ENCODE results near the gene ADSL. TPM values are rescaled to one million over a fixed set of nuclear protein-coding genes. Genes with fewer than 3 reads are reported as not detected.

ADSL gene
- total and polyA plus RNA-seq, 2 of the 8 experiments (the other 6 are each of a cell fraction or from before 2014, with no cell fraction given) = 197 to 218 TPM

DNA sequence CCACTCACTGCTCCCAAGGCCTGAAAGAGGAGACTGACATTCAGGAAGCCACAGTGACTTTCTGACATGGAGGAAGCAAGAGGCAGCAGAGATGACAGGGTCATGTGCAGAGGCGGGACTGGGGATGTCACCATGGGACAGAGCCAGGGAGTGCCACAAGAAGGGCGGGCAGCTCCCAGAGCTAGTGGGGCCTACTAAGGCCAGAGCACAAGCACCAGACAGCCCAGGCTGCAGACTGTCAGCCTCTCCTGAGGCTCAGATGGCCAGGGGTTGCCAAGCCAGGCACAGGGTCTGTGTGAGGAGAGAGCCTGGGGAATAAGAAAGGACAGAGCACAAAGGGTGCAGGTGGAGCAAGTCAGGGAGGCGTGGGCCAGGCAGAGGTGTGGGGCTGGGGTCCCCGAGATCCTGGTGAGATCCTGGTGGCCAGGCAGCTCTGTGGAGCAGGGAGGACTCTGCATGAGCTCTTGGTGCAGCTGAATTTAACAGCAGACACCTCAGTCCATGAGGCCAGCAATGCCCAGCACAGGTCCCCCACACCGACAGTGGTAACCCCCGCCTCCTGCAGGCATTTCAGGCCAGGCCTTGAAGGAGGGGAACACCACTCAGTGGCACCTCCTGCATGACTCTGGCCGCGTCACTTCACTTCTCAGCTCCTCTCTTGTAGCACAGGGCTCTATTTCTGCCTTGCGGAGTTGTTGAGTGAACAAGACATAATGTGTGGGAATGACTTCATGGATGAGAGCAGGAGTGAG, 76.4 kb downstream of the ADSL start (continued):
- TF ChIP-seq YY1 (IDR thresholded peaks at IDR 0.05; ENCODE audit: low read depth, low read length) = no peak
- no peak for TF ChIP-seq KDM5A (IDR thresholded peaks at IDR 0.05; ENCODE audit: low read length)
- TF ChIP-seq USF2 (IDR thresholded peaks at IDR 0.05; ENCODE audit: low read length) = no peak
- no peak for TF ChIP-seq FOSL1 (IDR thresholded peaks at IDR 0.05; ENCODE audit: insufficient read depth, low read depth, low read length)
- TF ChIP-seq ZNF274 (IDR thresholded peaks at IDR 0.05; ENCODE audit: borderline replicate concordance, extremely low read depth, low read length) = no peak
- TF ChIP-seq EP300 (IDR thresholded peaks at IDR 0.05; ENCODE audit: borderline replicate concordance in 1 of 2, low read depth in 2 of 2, low read length in 2 of 2) = no peak
- no peak for TF ChIP-seq SAP30 (IDR thresholded peaks at IDR 0.05; ENCODE audit: insufficient read depth, insufficient replicate concordance, low read length)

Measured in H1 (cell line).